ENCODE measurements around the gene LSP1. TPM values are rescaled to one million over a fixed set of nuclear protein-coding genes. Genes with fewer than 3 reads are reported as not detected.

Gene LSP1
- total RNA-seq, 2 experiments from 2014 or later, result 228 to 232 TPM

GRCh38 chr11:1924181-1924580 lies 71.3 kb downstream of the LSP1 start:
- Histone ChIP-seq H3K4me1 (ENCODE audit: insufficient read depth, low read length) (peaks cover 8% of the 10 kb centered on the region), H3K4me3 (ENCODE audit: low read length) (no peak overlapping the region), H3K27me3 (ENCODE audit: control insufficient read depth in 1 of 2, insufficient read depth in 2 of 2, low read length in 2 of 2) (no peaks in the 10 kb centered on the region), H3K27ac (ENCODE audit: low read depth in 1 of 2, low read length in 2 of 2) (no peak overlapping the region), H3K9me3 (ENCODE audit: control insufficient read depth in 1 of 2, insufficient read depth in 1 of 2, low read length in 2 of 2) (no peaks in the 10 kb centered on the region), H3K36me3 (ENCODE audit: insufficient read depth, low read length) (no peaks in the 10 kb centered on the region)
- Mint-ChIP-seq H3K4me3 (no peak overlapping the region), H3K4me1 (ENCODE audit: low read depth) (peaks cover 7% of the 10 kb centered on the region), H3K9me3 (no peaks in the 10 kb centered on the region), H3K27ac (no peak overlapping the region), H3K27me3 (peaks cover 6% of the 10 kb centered on the region), H3K36me3 (ENCODE audit: low read depth) (no peaks in the 10 kb centered on the region)
- POLR2A ChIA-PET, result no interaction called here
- ATAC-seq (ENCODE audit: poor library complexity) (no peak), DNase-seq (peak in 1 of 14 experiments; percentile 11)
- TF ChIP-seq, protein P1, sequence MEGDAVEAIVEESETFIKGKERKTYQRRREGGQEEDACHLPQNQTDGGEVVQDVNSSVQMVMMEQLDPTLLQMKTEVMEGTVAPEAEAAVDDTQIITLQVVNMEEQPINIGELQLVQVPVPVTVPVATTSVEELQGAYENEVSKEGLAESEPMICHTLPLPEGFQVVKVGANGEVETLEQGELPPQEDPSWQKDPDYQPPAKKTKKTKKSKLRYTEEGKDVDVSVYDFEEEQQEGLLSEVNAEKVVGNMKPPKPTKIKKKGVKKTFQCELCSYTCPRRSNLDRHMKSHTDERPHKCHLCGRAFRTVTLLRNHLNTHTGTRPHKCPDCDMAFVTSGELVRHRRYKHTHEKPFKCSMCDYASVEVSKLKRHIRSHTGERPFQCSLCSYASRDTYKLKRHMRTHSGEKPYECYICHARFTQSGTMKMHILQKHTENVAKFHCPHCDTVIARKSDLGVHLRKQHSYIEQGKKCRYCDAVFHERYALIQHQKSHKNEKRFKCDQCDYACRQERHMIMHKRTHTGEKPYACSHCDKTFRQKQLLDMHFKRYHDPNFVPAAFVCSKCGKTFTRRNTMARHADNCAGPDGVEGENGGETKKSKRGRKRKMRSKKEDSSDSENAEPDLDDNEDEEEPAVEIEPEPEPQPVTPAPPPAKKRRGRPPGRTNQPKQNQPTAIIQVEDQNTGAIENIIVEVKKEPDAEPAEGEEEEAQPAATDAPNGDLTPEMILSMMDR (IDR thresholded peaks at IDR 0.05), result no peak
- intact Hi-C loops (cut with DNase I, micrococcal nuclease), result no loop called here
- CTCF ChIA-PET, result no interaction called here

DNA sequence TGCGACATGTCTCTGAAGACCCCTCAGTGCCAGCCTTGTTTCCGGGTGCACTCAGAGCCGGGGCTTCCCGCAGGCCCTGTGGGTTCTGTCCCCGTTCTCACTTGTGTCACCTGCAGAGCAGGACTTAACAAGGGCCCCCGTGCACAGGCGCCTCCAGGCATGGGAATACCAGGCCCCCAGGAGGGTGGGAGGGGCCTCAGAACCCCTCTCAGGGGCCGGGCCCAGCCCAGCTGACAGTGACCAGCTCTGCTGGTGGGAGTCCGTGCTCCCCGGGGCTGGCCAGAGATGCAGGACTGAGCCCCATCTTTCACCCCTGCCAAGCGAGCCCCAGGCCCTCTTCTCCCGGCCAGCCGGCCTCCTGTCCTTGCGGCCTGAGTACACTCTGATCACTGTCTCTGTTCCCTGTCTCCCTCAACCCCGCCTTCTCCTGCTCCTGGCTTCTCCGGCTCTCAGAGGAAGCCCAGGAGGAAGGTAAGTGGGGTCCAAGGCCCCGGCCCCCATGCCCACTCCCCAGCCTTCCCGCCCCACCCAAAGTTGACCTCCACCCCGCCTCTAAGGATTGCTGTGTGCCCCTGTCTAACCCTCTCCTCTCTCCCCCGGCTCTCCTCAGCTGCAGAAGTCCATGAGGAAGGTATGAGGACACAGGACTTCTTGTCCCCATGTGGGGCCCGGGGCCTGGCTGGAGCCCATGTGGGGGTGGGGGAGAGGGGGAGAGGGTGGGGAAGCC lies 71.9 kb downstream of the LSP1 start:
- ChIA-PET CTCF (no interaction called here), POLR2A (no interaction called here)
- H3K27me3 Mint-ChIP-seq, result peaks cover 6% of the 10 kb centered on the region
- intact Hi-C loops (cut with DNase I, micrococcal nuclease), result no loop called here
- no peak overlapping the region for H3K27ac Mint-ChIP-seq
- H3K9me3 ChIP-seq (ENCODE audit: control insufficient read depth in 1 of 2, insufficient read depth in 1 of 2, low read length in 2 of 2), result no peaks in the 10 kb centered on the region
- no peak overlapping the region for H3K4me3 ChIP-seq (ENCODE audit: low read length)
- no peak overlapping the region for H3K4me3 Mint-ChIP-seq
- H3K27me3 ChIP-seq (ENCODE audit: control insufficient read depth in 1 of 2, insufficient read depth in 2 of 2, low read length in 2 of 2), result no peaks in the 10 kb centered on the region
- DNase-seq, result peak in 1 of 14 experiments; percentile 14
- ATAC-seq (ENCODE audit: poor library complexity), result no peak
- H3K36me3 Mint-ChIP-seq (ENCODE audit: low read depth), result no peaks in the 10 kb centered on the region
- H3K4me1 Mint-ChIP-seq (ENCODE audit: low read depth), result peaks cover 7% of the 10 kb centered on the region
- TF ChIP-seq, protein P1 (IDR thresholded peaks at IDR 0.05), result no peak
- no peaks in the 10 kb centered on the region for H3K36me3 ChIP-seq (ENCODE audit: insufficient read depth, low read length)
- H3K9me3 Mint-ChIP-seq, result no peaks in the 10 kb centered on the region
- H3K27ac ChIP-seq (ENCODE audit: low read depth in 1 of 2, low read length in 2 of 2), result no peak overlapping the region
- H3K4me1 ChIP-seq (ENCODE audit: insufficient read depth, low read length), result peaks cover 8% of the 10 kb centered on the region

GRCh38 chr11:1925373-1926155 lies 72.7 kb downstream of the LSP1 start:
- CTCF ChIA-PET, result no interaction called here
- H3K4me1 Mint-ChIP-seq (ENCODE audit: low read depth), result peaks cover 7% of the 10 kb centered on the region
- peaks cover 6% of the 10 kb centered on the region for H3K27me3 Mint-ChIP-seq
- ATAC-seq (ENCODE audit: poor library complexity) (no peak), DNase-seq (peak in 1 of 14 experiments; percentile 13)
- no peak overlapping the region for H3K27ac Mint-ChIP-seq
- no peaks in the 10 kb centered on the region for H3K36me3 Mint-ChIP-seq (ENCODE audit: low read depth)
- POLR2A ChIA-PET, result no interaction called here
- no peak overlapping the region for H3K4me3 ChIP-seq (ENCODE audit: low read length)
- intact Hi-C loops (cut with DNase I, micrococcal nuclease), result no loop called here
- no peaks in the 10 kb centered on the region for H3K9me3 Mint-ChIP-seq
- H3K4me1 ChIP-seq (ENCODE audit: insufficient read depth, low read length), result peaks cover 14% of the 10 kb centered on the region
- H3K27me3 ChIP-seq (ENCODE audit: control insufficient read depth in 1 of 2, insufficient read depth in 2 of 2, low read length in 2 of 2), result no peaks in the 10 kb centered on the region
- TF ChIP-seq, protein P1 (IDR thresholded peaks at IDR 0.05), result no peak
- H3K36me3 ChIP-seq (ENCODE audit: insufficient read depth, low read length), result no peaks in the 10 kb centered on the region
- H3K9me3 ChIP-seq (ENCODE audit: control insufficient read depth in 1 of 2, insufficient read depth in 1 of 2, low read length in 2 of 2), result no peaks in the 10 kb centered on the region
- no peak overlapping the region for H3K27ac ChIP-seq (ENCODE audit: low read depth in 1 of 2, low read length in 2 of 2)
- no peak overlapping the region for H3K4me3 Mint-ChIP-seq
